T-cell (primary cell): ENCODE measurements around the gene SPARC. TPM values are rescaled to one million over a fixed set of nuclear protein-coding genes. Genes with fewer than 3 reads are reported as not detected.

Source experiments
- ATAC-seq, 4 experiments: fragments of 200-7000 bp in 3 of 4; fragments of 150-1000 bp in 1 of 4; cut with Tn5 transposase; replicated peaks in 1 of 4; 1 replicate in 3 of 4; 2 replicates in 1 of 4; pipeline ENCODE4 v1.10.0; 2021; ENCODE audit warnings: moderate library complexity in 3 of 4, mild to moderate bottlenecking in 2 of 4, moderate number of reproducible peaks in 1 of 4
- CTCF ChIA-PET, 2 donors: fragments of 300-600 bp; sonication (Branson Sonifier 250); formaldehyde crosslinking; loops; one replicate each; lab custom pipeline; 2022; ENCODE audit warnings: antibody characterized with exemption in 2 of 2; lab: Charles Lee
- POLR2A ChIA-PET, 2 donors: fragments of 300-600 bp; sonication (Branson Sonifier 250); formaldehyde crosslinking; loops; one replicate each; lab custom pipeline; 2022; ENCODE audit warnings: antibody characterized with exemption in 2 of 2; lab: Charles Lee
- DNase-seq, 35 experiments: peaks; one replicate each; pipeline versions ENCODE4 v3.0.0 to v3.0.0-alpha.2; 2013 to 2023
- H3K27ac ChIP-seq: one replicate; pipeline ENCODE4 v1.5.1; 2013; ENCODE audit warnings: low read length
- H3K27me3 ChIP-seq, 2 experiments: replicated peaks in 1 of 2; 1 replicate in 1 of 2; 2 replicates in 1 of 2; pipeline versions ENCODE4 v1.6.1 to v1.7.0; 2013; ENCODE audit warnings: low read length in 1 of 2, mixed read lengths in 1 of 2; ENCODE audit not compliant: control insufficient read depth in 2 of 2, insufficient read depth in 2 of 2; ENCODE audit errors: extremely low read depth in 1 of 2
- H3K36me3 ChIP-seq, 2 donors: 1 replicate in 1 of 2; 2 replicates in 1 of 2; pipeline versions ENCODE4 v1.6.1 to v1.7.0; 2013; ENCODE audit warnings: low read length in 1 of 2; ENCODE audit not compliant: control insufficient read depth in 2 of 2, insufficient read depth in 1 of 2; ENCODE audit errors: extremely low read depth in 1 of 2
- H3K4me1 ChIP-seq, 2 experiments: 1 replicate in 1 of 2; 2 replicates in 1 of 2; pipeline versions ENCODE4 v1.6.1 to v1.7.0; 2013; ENCODE audit warnings: low read length in 2 of 2, mixed read lengths in 1 of 2; ENCODE audit not compliant: insufficient read depth in 2 of 2, control insufficient read depth in 1 of 2; ENCODE audit errors: extremely low read depth in 1 of 2
- H3K4me3 ChIP-seq, 2 donors: 1 replicate in 1 of 2; 2 replicates in 1 of 2; pipeline versions ENCODE4 v1.5.1 to v1.7.0; 2013; ENCODE audit warnings: mild to moderate bottlenecking in 2 of 2, low read length in 1 of 2, moderate library complexity in 1 of 2; ENCODE audit not compliant: control insufficient read depth in 1 of 2; ENCODE audit errors: extremely low read depth in 1 of 2
- H3K9me3 ChIP-seq: 2 replicates; pipeline ENCODE4 v1.7.0; 2013
- H3K27ac Mint-ChIP-seq, 2 donors: one replicate each; pipeline ENCODE4 v1.8.0; 2020 to 2021; ENCODE audit warnings: mild to moderate bottlenecking in 2 of 2, mixed read lengths in 2 of 2
- H3K27me3 Mint-ChIP-seq, 2 donors: one replicate each; pipeline ENCODE4 v1.8.0; 2021 to 2022; ENCODE audit warnings: mixed read lengths in 2 of 2
- H3K36me3 Mint-ChIP-seq: one replicate; pipeline ENCODE4 v1.8.0; 2021; ENCODE audit warnings: mixed read lengths
- H3K4me1 Mint-ChIP-seq, 3 donors: one replicate each; pipeline ENCODE4 v1.8.0; 2020 to 2022; ENCODE audit warnings: mixed read lengths in 3 of 3, mild to moderate bottlenecking in 1 of 3
- H3K4me3 Mint-ChIP-seq, 3 donors: one replicate each; pipeline ENCODE4 v1.8.0; 2020 to 2022; ENCODE audit warnings: mild to moderate bottlenecking in 3 of 3, mixed read lengths in 3 of 3, moderate library complexity in 3 of 3
- H3K9me3 Mint-ChIP-seq, 3 donors: one replicate each; pipeline ENCODE4 v1.8.0; 2020 to 2022; ENCODE audit warnings: mixed read lengths in 3 of 3
- WGBS: methylation state at CpG from one replicate; pipeline ENCODE4 v1.1.5; 2013; ENCODE audit warnings: missing lambda C conversion rate; ENCODE audit not compliant: insufficient coverage; 5-methylcytosine and 5-hydroxymethylcytosine counted together
- total RNA-seq, 35 experiments: library from RNA in 6 of 35; stranded (reverse) in 6 of 35; fragments of 120-200 nt in 1 of 35; gene quantifications; one replicate each; pipeline versions ENCODE4 v1.2.1 to v1.2.4 and lab custom pipeline; 2013 to 2026

The SPARC gene
- total RNA-seq, 5 donors from 2014 or later (not counting 1 experiment from before 2014, with no cell fraction given), result 4.1 to 8.6 (median 5.2) TPM; not detected in 1

DNA sequence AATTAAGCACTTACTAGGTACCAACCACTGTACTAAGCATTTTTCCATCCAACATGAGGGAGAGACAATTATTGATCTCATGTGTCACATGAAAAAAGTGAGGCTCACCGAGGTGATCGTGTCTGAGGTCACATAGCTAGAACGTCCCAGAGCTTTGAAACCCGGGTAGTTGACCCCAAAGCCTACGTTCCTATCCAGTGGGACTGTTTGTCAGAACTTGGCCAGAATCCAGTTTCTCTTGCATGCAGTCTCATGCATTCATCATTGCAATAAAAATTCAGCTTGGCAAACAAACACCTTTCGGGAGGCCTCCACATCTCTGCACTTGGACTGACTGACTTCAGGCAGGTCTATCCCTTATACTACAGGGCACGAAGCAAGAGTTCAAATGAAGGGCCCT is 72.2 kb downstream of the SPARC start:
- ATAC-seq (no peak), DNase-seq (no peak)
- ChIA-PET POLR2A (no interaction called here), CTCF (no interaction called here)
- Mint-ChIP-seq H3K4me3 (peak overlapping the region in 1 of 3 donors; percentile 22), H3K4me1 (peaks cover 4 to 63% (median 52%) of the 10 kb centered on the region in 3 donors), H3K27ac (peak overlapping the region in 1 of 2 donors; percentile 93), H3K36me3 (no peaks in the 10 kb centered on the region), H3K9me3 (no peaks in the 10 kb centered on the region), H3K27me3 (no peaks in the 10 kb centered on the region)
- H3K4me1 ChIP-seq, result peaks cover 32 to 42% of the 10 kb centered on the region in 2 experiments
- WGBS, result 96% methylated on average over 6 of the region's 7 CpGs
- no peaks in the 10 kb centered on the region for H3K36me3 ChIP-seq
- H3K9me3 ChIP-seq, result no peaks in the 10 kb centered on the region
- H3K27me3 ChIP-seq, result peaks cover 0 to under 1% of the 10 kb centered on the region in 2 experiments
- no peak overlapping the region for H3K27ac ChIP-seq
- H3K4me3 ChIP-seq, result no peak overlapping the region

DNA sequence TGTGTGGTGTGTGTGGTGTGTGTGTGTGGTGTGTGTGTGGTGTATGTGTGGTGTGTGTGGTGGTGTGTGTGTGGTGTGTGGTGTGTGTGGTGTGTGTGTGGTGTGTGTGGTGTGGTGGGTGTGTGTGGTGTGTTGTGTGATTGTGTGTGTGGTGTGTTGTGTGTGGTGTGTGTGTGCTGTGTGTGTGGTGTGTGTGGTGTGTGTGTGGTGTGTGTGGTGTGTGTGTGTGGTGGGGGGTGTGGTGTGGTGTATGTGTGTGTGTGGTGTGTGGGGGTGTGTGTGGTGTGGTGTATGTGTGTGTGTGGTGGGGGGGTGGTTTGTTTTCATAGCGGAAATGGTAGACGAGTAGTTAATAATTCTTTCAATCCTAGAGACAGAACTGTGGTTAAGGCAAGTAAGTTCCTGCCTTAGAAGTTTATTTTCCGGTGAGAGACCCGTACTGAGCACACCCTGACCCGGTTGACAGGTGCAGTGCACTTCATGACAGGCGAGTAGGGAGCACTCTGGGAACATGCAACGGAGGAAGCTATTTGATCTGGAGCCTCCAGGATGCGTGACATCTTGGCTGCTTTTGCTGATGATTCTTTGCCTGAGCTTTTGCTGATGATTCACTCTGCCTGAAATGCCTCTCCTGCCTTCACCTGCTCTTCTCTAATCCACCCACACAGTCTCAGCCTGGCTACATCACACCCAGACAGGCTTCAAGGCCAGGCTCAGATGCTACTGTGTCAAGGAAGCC is 73.9 kb downstream of the SPARC start:
- Histone ChIP-seq H3K9me3 (no peaks in the 10 kb centered on the region), H3K4me1 (peaks cover 32 to 42% of the 10 kb centered on the region in 2 experiments), H3K27ac (peak overlapping the region; percentile 25), H3K27me3 (no peaks in the 10 kb centered on the region), H3K36me3 (no peaks in the 10 kb centered on the region), H3K4me3 (peak overlapping the region; percentile 3 to 42)
- Mint-ChIP-seq H3K4me3 (peak overlapping the region in 2 of 3 donors; percentile 53 to 57), H3K27ac (peak overlapping the region in 1 of 2 donors; percentile 93), H3K27me3 (no peaks in the 10 kb centered on the region), H3K4me1 (peaks cover 4 to 63% (median 52%) of the 10 kb centered on the region in 3 donors), H3K36me3 (no peaks in the 10 kb centered on the region), H3K9me3 (peaks cover 0 to 4% (median 0%) of the 10 kb centered on the region in 3 donors)
- ChIA-PET POLR2A (no interaction called here), CTCF (no interaction called here)
- 0% methylated on average over 8 of the region's 8 CpGs for WGBS
- ATAC-seq (peak in 3 of 4 experiments; percentile 70 to 96 (median 85)), DNase-seq (peak in 28 of 35 experiments; percentile 3 to 56 (median 30))

DNA sequence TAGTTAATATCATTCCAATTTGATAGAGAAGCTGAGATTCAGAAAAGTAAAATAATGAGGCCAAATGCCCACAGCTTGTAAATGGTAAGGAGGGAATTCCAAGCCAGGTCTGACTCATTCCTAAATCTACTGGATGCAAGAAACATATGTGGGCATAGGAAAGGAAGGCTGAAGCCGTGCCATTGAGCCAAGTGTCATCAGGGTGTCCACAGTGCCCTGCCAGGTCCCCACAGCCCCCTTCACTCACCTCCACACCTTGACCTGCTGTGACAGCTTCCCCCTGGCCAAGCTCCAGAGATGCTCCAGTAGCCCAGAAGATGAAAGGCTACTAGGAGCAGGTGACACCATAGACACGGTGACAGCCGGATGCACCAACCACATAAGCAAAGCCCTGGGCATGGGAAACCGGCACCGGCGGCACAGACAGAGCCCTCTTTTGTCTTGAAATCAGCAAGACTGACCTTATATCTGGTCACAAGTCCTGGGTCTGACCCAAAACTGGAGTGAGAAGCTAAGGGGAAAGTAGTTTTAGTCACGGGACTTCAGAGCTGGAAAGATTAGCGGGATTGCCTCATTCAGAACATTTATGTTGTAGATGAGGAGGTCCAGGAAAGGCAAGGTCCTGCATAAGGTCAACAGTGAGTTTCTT is 75.5 kb downstream of the SPARC start:
- Mint-ChIP-seq H3K36me3 (no peaks in the 10 kb centered on the region), H3K4me3 (no peak overlapping the region), H3K27ac (peak overlapping the region in 1 of 2 donors; percentile 71), H3K27me3 (no peaks in the 10 kb centered on the region), H3K9me3 (peaks cover 0 to 4% (median 0%) of the 10 kb centered on the region in 3 donors), H3K4me1 (peaks cover 4 to 59% (median 52%) of the 10 kb centered on the region in 3 donors)
- no peak for ATAC-seq
- WGBS, result 93% methylated on average over 7 of the region's 8 CpGs
- peaks cover 32 to 42% of the 10 kb centered on the region in 2 experiments for H3K4me1 ChIP-seq
- POLR2A ChIA-PET, result no interaction called here
- no peak overlapping the region for H3K4me3 ChIP-seq
- no peak overlapping the region for H3K27ac ChIP-seq
- no peaks in the 10 kb centered on the region for H3K36me3 ChIP-seq
- CTCF ChIA-PET, result no interaction called here
- no peaks in the 10 kb centered on the region for H3K27me3 ChIP-seq
- H3K9me3 ChIP-seq, result no peaks in the 10 kb centered on the region
- no peak for DNase-seq

Other genes with a start within 250 kb of the SPARC start
- 1 to 10 TPM; 5.1 to 8.5 (median 6.3) TPM for gene SLC36A1, start 239.3 kb downstream of the SPARC start, total RNA-seq
- gene FAT2, start 95.6 kb downstream of the SPARC start, total RNA-seq, result not detected
- gene ATOX1, start 71.7 kb upstream of the SPARC start, total RNA-seq, result 10 to 100 TPM; 21.4 to 33.8 (median 30.9) TPM
- gene G3BP1, start 85.0 kb upstream of the SPARC start, total RNA-seq, result 100 to 1,000 TPM; 109 to 185 (median 170) TPM
- not detected for gene GLRA1, start 237.9 kb upstream of the SPARC start, total RNA-seq